H1 (cell line): ENCODE measurements around the gene SIGLEC6. TPM values are rescaled to one million over a fixed set of nuclear protein-coding genes. Genes with fewer than 3 reads are reported as not detected.

Experiments used
- CTCF ChIA-PET: fragments of 300-600 bp; sonication (Branson Sonifier 250); formaldehyde crosslinking; loops from one replicate; lab custom pipeline; 2021; ENCODE audit not compliant: partially characterized antibody; lab: Charles Lee
- POLR2A ChIA-PET: fragments of 300-600 bp; sonication (Branson Sonifier 250); formaldehyde crosslinking; loops from one replicate; lab custom pipeline; 2021; ENCODE audit warnings: inconsistent platforms; ENCODE audit not compliant: partially characterized antibody; lab: Charles Lee
- DNase-seq, 2 experiments: peaks; one replicate each; pipeline versions ENCODE4 v3.0.0 to v3.0.0-alpha.2; 2010 to 2022; ENCODE audit warnings: low spot score in 2 of 2, low read depth in 1 of 2, mixed read lengths in 1 of 2
- FAIRE-seq: peaks from 2 replicates; lab custom pipeline; 2011; peaks lifted over from hg19 to GRCh38; lab: Jason Lieb, UNC
- H2AFZ ChIP-seq: 2 replicates; pipeline ENCODE4 v1.8.1; 2012; ENCODE audit warnings: low read length, inconsistent platforms
- H2AK5ac ChIP-seq: 2 replicates; pipeline ENCODE4 v1.6.1; 2013; ENCODE audit warnings: low read depth, low read length
- H2BK120ac ChIP-seq: replicated peaks from 2 replicates; pipeline ENCODE3; 2013; ENCODE audit warnings: low read depth, low read length, inconsistent platforms
- H2BK12ac ChIP-seq: 2 replicates; pipeline ENCODE4 v1.6.1; 2013; ENCODE audit warnings: low read depth, low read length
- H2BK15ac ChIP-seq: 2 replicates; pipeline ENCODE4 v1.6.1; 2013; ENCODE audit warnings: low read length
- H2BK20ac ChIP-seq: 2 replicates; pipeline ENCODE4 v1.6.1; 2013; ENCODE audit warnings: low read length
- H2BK5ac ChIP-seq: 2 replicates; pipeline ENCODE4 v1.6.1; 2013; ENCODE audit warnings: low read depth, low read length
- H3K14ac ChIP-seq: 2 replicates; pipeline ENCODE4 v1.6.1; 2013; ENCODE audit warnings: inconsistent platforms; ENCODE audit not compliant: insufficient read length
- H3K18ac ChIP-seq: 2 replicates; pipeline ENCODE4 v1.6.1; 2013; ENCODE audit warnings: low read length; ENCODE audit errors: extremely low read depth
- H3K23ac ChIP-seq: 2 replicates; pipeline ENCODE4 v1.6.1; 2013; ENCODE audit warnings: inconsistent platforms; ENCODE audit not compliant: insufficient read length
- H3K23me2 ChIP-seq: 2 replicates; pipeline ENCODE4 v1.6.1; 2013; ENCODE audit warnings: low read depth, low read length
- H3K27ac ChIP-seq: 2 replicates; pipeline ENCODE4 v1.6.1; 2011; ENCODE audit warnings: low read depth, low read length, inconsistent platforms
- H3K27me3 ChIP-seq, 4 experiments: replicated peaks in 1 of 4; 1 replicate in 1 of 4; 2 replicates in 3 of 4; pipeline versions ENCODE4 v1.6.1 to v1.8.1; 2011 to 2013; ENCODE audit warnings: low read length in 3 of 4, mild to moderate bottlenecking in 3 of 4, inconsistent platforms in 2 of 4, mixed read lengths in 2 of 4, moderate library complexity in 1 of 4; ENCODE audit not compliant: control insufficient read depth in 3 of 4, insufficient read depth in 3 of 4; ENCODE audit errors: extremely low read depth in 1 of 4
- H3K36me3 ChIP-seq, 4 experiments: 2 replicates each; pipeline versions ENCODE4 v1.6.1 to v1.8.1; 2011 to 2013; ENCODE audit warnings: mild to moderate bottlenecking in 4 of 4, low read length in 3 of 4, moderate library complexity in 2 of 4, control low read depth in 1 of 4, inconsistent platforms in 1 of 4; ENCODE audit not compliant: insufficient read depth in 4 of 4, control insufficient read depth in 2 of 4
- H3K4ac ChIP-seq: replicated peaks from 2 replicates; pipeline ENCODE3; 2013; ENCODE audit warnings: low read length, low read depth, mixed read lengths, inconsistent platforms; ENCODE audit not compliant: insufficient read length
- H3K4me1 ChIP-seq, 4 experiments: replicated peaks in 1 of 4; 1 replicate in 1 of 4; 2 replicates in 3 of 4; pipeline versions ENCODE4 v1.6.1 to v1.8.1; 2011 to 2013; ENCODE audit warnings: low read length in 3 of 4, inconsistent platforms in 2 of 4, mixed read lengths in 1 of 4; ENCODE audit not compliant: insufficient read depth in 4 of 4, control insufficient read depth in 3 of 4
- H3K4me2 ChIP-seq, 2 experiments: 2 replicates each; pipeline versions ENCODE4 v1.6.1 to v1.8.1; 2011 to 2013; ENCODE audit warnings: low read depth in 2 of 2, low read length in 2 of 2, control low read depth in 1 of 2, inconsistent platforms in 1 of 2, mild to moderate bottlenecking in 1 of 2; ENCODE audit not compliant: insufficient read depth in 1 of 2
- H3K4me3 ChIP-seq, 4 experiments: fragments of 200-600, 300-600 bp in 1 of 4; sonication (generic), shearing (Covaris generic), sonication (Bioruptor Twin) in 1 of 4; 2 replicates each; pipeline versions ENCODE4 v1.5.1 to v1.8.1; 2011 to 2016; ENCODE audit warnings: low read length in 4 of 4, low read depth in 3 of 4, control low read depth in 2 of 4, inconsistent platforms in 2 of 4, mild to moderate bottlenecking in 2 of 4, mixed read lengths in 1 of 4, moderate library complexity in 1 of 4; ENCODE audit not compliant: insufficient read depth in 2 of 4; ENCODE audit errors: extremely low read depth in 1 of 4
- H3K56ac ChIP-seq: replicated peaks from 2 replicates; pipeline ENCODE3; 2013; ENCODE audit warnings: low read depth, mild to moderate bottlenecking, mixed read lengths, low read length, inconsistent platforms; ENCODE audit not compliant: insufficient read length
- H3K79me1 ChIP-seq: 2 replicates; pipeline ENCODE4 v1.6.1; 2013; ENCODE audit warnings: low read depth, low read length, control low read depth
- H3K79me2 ChIP-seq, 2 experiments: 2 replicates each; pipeline versions ENCODE4 v1.6.1 to v1.8.1; 2012 to 2013; ENCODE audit warnings: low read length in 2 of 2, mild to moderate bottlenecking in 2 of 2, inconsistent platforms in 1 of 2; ENCODE audit not compliant: insufficient read depth in 2 of 2, control insufficient read depth in 1 of 2
- H3K9ac ChIP-seq, 4 experiments: replicated peaks in 1 of 4; 1 replicate in 1 of 4; 2 replicates in 3 of 4; pipeline versions ENCODE4 v1.6.1 to v1.8.1; 2011 to 2013; ENCODE audit warnings: low read depth in 3 of 4, low read length in 3 of 4, control low read depth in 2 of 4, mild to moderate bottlenecking in 2 of 4, moderate library complexity in 2 of 4, inconsistent platforms in 1 of 4; ENCODE audit errors: extremely low read depth in 1 of 4
- H3K9me3 ChIP-seq, 2 experiments: 2 replicates each; pipeline versions ENCODE4 v1.6.1 to v1.8.1; 2012 to 2013; ENCODE audit warnings: mild to moderate bottlenecking in 2 of 2, moderate library complexity in 2 of 2, control low read depth in 1 of 2, inconsistent platforms in 1 of 2, low read depth in 1 of 2, low read length in 1 of 2, mixed read lengths in 1 of 2; ENCODE audit not compliant: insufficient read depth in 2 of 2
- H4K20me1 ChIP-seq, 2 experiments: replicated peaks in 1 of 2; 2 replicates each; pipeline versions ENCODE3 to v1.8.1; 2011 to 2013; ENCODE audit warnings: inconsistent platforms in 2 of 2, low read length in 2 of 2, mild to moderate bottlenecking in 1 of 2; ENCODE audit not compliant: insufficient read depth in 2 of 2, control insufficient read depth in 1 of 2
- H4K5ac ChIP-seq: 2 replicates; pipeline ENCODE4 v1.6.1; 2013; ENCODE audit warnings: low read length, low read depth, mixed read lengths, inconsistent platforms; ENCODE audit not compliant: insufficient read length
- H4K8ac ChIP-seq: 2 replicates; pipeline ENCODE4 v1.8.0; 2013; ENCODE audit warnings: mild to moderate bottlenecking, moderate library complexity, low read length, inconsistent platforms; ENCODE audit not compliant: insufficient read depth; ENCODE audit errors: extremely low read depth
- H4K91ac ChIP-seq: replicated peaks from 2 replicates; pipeline ENCODE3; 2013; ENCODE audit warnings: low read length, mixed read lengths, inconsistent platforms; ENCODE audit not compliant: insufficient read length
- KDM4A ChIP-seq: IDR thresholded peaks from one replicate; pipeline ENCODE4 v1.7.1; 2012; ENCODE audit warnings: low read depth, mild to moderate bottlenecking, moderate library complexity, low read length, inconsistent platforms; ENCODE audit not compliant: severe bottlenecking
- SP1 ChIP-seq: IDR thresholded peaks from 2 replicates; pipeline ENCODE4 v1.6.1; 2011; ENCODE audit warnings: low read depth, low read length
- WGBS, 2 experiments: shearing (Covaris generic) in 1 of 2; methylation state at CpG; one replicate each; pipeline versions ENCODE4 v1.1.6 to v1.1.7; 2013 to 2015; ENCODE audit warnings: low lambda C conversion rate in 2 of 2, mixed read lengths in 2 of 2, inconsistent platforms in 1 of 2, low coverage in 1 of 2, missing lambda C conversion rate in 1 of 2; ENCODE audit not compliant: insufficient replicate concordance in 2 of 2, insufficient coverage in 1 of 2, insufficient read length in 1 of 2; ENCODE audit errors: extremely low coverage in 1 of 2, missing lambda C conversion rate in 1 of 2; 5-methylcytosine and 5-hydroxymethylcytosine counted together
- polyA plus RNA-seq, 7 experiments: library from polyadenylated mRNA; depleted of rRNA in 3 of 7; stranded (reverse) in 5 of 7; unstranded in 2 of 7; fragments of >200 nt in 5 of 7; fragments of 200-250 nt in 2 of 7; gene quantifications; 1 replicate in 5 of 7; 2 replicates in 1 of 7; 4 replicates in 1 of 7; pipeline versions ENCODE4 v1.2.1 to v1.2.3, GENCODE V29; 2011 to 2013; ENCODE audit warnings: missing spikeins in 2 of 7, mixed read lengths in 2 of 7
- total RNA-seq: library from RNA; stranded (reverse); fragmentation: NEBNext Ultra II Directional; extraction: Animal tissue kit (Norgen Biotek cat#: 25700); gene quantifications from 2 replicates; pipeline ENCODE4 v1.2.1, GENCODE V29; 2021

SIGLEC6 gene
- total and polyA plus RNA-seq, 2 of the 8 experiments (the other 6 are each of a cell fraction or from before 2014, with no cell fraction given) = 0.05 TPM; not detected in 1

DNA sequence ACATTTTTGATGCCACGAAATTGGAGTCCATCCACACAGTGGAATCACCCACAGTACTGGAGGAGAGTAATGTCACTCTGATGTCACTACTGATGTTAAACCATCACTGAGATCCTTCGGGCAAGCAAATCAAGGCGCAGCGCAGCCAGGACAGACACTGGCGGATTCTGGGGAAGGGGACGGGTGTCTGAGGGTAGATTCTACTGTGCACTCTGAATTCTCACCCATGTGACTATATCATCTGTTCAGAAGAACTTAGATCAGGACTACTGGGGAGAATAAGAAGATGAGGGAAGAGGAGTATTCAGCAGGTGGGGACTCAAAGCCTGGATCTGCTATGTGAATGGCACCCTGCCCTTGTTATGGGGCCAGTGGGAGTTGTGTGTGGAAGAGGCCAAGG, 12.6 kb upstream of the SIGLEC6 start:
- Histone ChIP-seq H3K36me3 (no peaks in the 10 kb centered on the region), H3K9me3 (peaks cover 61 to 80% of the 10 kb centered on the region in 2 experiments), H3K4me2 (no peak overlapping the region), H2AK5ac (no peak overlapping the region), H3K23me2 (no peaks in the 10 kb centered on the region), H3K4me1 (no peaks in the 10 kb centered on the region), H3K4me3 (no peak overlapping the region), H3K56ac (no peak overlapping the region), H3K23ac (no peak overlapping the region), H4K20me1 (no peaks in the 10 kb centered on the region), H3K18ac (no peak overlapping the region), H3K79me1 (no peaks in the 10 kb centered on the region), H3K27ac (no peak overlapping the region), H2AFZ (no peak overlapping the region), H2BK20ac (no peak overlapping the region), H4K5ac (no peak overlapping the region), H4K8ac (no peak overlapping the region), H3K14ac (no peak overlapping the region), H2BK120ac (no peak overlapping the region), H2BK5ac (no peak overlapping the region), H3K27me3 (no peaks in the 10 kb centered on the region), H3K4ac (no peak overlapping the region), H2BK12ac (no peak overlapping the region)
- ChIA-PET CTCF (interaction anchor here (1.3 kb wide), 1 partner anchor 30 kb away, joined by 4 read pairs; no protein-coding TSS in a partner anchor), POLR2A (no interaction called here)
- WGBS, 2 experiments = 81% methylated on average over 6 of the region's 6 CpGs; no CpG with 5 or more reads in 1 of the 2 experiments
- no peak for DNase-seq
- TF ChIP-seq SP1 (no peak), KDM4A (no peak)
- TF ChIP-seq, all 59 proteins: peak for 0
- H2BK15ac ChIP-seq = no peak overlapping the region
- H3K79me2 ChIP-seq = no peaks in the 10 kb centered on the region
- H3K9ac ChIP-seq = no peak overlapping the region
- FAIRE-seq = no peak
- H4K91ac ChIP-seq = no peak overlapping the region
